ENCODE measurements around the gene HOXA9. TPM values are rescaled to one million over a fixed set of nuclear protein-coding genes. Genes with fewer than 3 reads are reported as not detected.

HOXA9 gene
- total and polyA plus RNA-seq, 2 of the 8 experiments (the other 6 are each of a cell fraction or from before 2014, with no cell fraction given), result not detected

DNA sequence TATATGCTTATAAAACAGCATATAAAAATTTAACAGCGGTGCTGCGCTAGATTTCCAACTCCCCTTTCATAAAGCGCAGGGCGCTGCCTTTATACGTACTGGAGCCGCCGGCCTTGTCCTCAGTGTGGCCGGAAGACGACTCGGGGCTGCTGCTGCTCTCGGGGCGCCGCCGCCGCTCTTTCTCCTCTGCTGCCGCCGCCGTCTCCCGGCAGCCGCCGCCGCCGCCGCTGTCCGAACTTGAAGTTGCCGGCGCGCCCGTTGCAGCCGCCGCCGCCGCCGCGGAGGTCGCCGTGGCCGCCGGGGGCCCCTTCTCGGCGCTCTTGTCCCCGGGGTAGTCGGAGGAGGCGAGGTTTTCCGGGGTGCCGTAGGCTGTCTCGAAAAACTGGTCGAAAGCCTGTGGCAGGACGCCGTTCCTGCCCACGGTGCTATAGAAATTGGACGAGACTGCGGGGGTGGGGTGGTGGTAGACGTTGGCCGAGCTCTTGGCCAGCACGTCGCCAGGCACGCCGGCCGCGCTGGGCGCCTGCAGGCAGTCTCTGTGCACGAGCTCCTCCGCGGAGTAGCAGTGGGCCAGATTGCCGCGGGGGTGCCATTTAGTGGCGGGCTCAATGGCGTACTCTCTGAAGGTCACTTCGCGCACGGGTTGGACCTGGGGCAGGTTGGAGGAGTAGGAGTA is 19.1 kb upstream of the HOXA9 start:
- Histone ChIP-seq H3K36me3 (ENCODE audit: control insufficient read depth in 2 of 4, insufficient read depth in 4 of 4, low read length in 3 of 4) (peaks cover 0 to 5% (median 0%) of the 10 kb centered on the region in 4 experiments; a peak in 1 of 8 replicates), H4K20me1 (replicated peaks in 1 of 2; ENCODE audit: control insufficient read depth in 1 of 2, insufficient read depth in 2 of 2, low read length in 2 of 2) (peaks cover 40 to 51% of the 10 kb centered on the region in 2 experiments), H2BK12ac (ENCODE audit: low read depth, low read length) (no peak overlapping the region), H3K9me3 (ENCODE audit: insufficient read depth in 2 of 2, low read depth in 1 of 2, low read length in 1 of 2) (no peaks in the 10 kb centered on the region; a peak in 1 of 4 replicates), H3K4ac (replicated peaks; ENCODE audit: insufficient read length, low read depth, low read length) (no peak overlapping the region), H4K91ac (replicated peaks; ENCODE audit: insufficient read length, low read length) (no peak overlapping the region), H3K4me2 (ENCODE audit: insufficient read depth in 1 of 2, low read depth in 2 of 2, low read length in 2 of 2) (peak overlapping the region; percentile 33; a peak in 3 of 4 replicates), H2BK15ac (ENCODE audit: low read length) (no peak overlapping the region), H2BK120ac (replicated peaks; ENCODE audit: low read depth, low read length) (no peak overlapping the region), H3K4me3 (ENCODE audit: extremely low read depth in 1 of 4, insufficient read depth in 2 of 4, low read depth in 3 of 4, low read length in 4 of 4) (peak overlapping the region in 1 of 4 experiments; percentile 27; a peak in 2 of 8 replicates), H2AFZ (ENCODE audit: low read length) (no peak overlapping the region), H2AK5ac (ENCODE audit: low read depth, low read length) (no peak overlapping the region), H3K23ac (ENCODE audit: insufficient read length) (no peak overlapping the region), H3K79me1 (ENCODE audit: low read depth, low read length) (no peaks in the 10 kb centered on the region), H4K8ac (ENCODE audit: extremely low read depth, insufficient read depth, low read length) (no peak overlapping the region), H3K27me3 (replicated peaks in 1 of 4; ENCODE audit: control insufficient read depth in 3 of 4, extremely low read depth in 1 of 4, insufficient read depth in 3 of 4, low read length in 3 of 4) (peaks cover 97 to 100% (median 99%) of the 10 kb centered on the region in 4 experiments), H3K9ac (replicated peaks in 1 of 4; ENCODE audit: extremely low read depth in 1 of 4, low read depth in 3 of 4, low read length in 3 of 4) (no peak overlapping the region), H3K23me2 (ENCODE audit: low read depth, low read length) (no peaks in the 10 kb centered on the region), H2BK5ac (ENCODE audit: low read depth, low read length) (no peak overlapping the region), H4K5ac (ENCODE audit: insufficient read length, low read depth, low read length) (no peak overlapping the region), H3K79me2 (ENCODE audit: control insufficient read depth in 1 of 2, insufficient read depth in 2 of 2, low read length in 2 of 2) (no peaks in the 10 kb centered on the region), H3K14ac (ENCODE audit: insufficient read length) (no peak overlapping the region), H3K27ac (ENCODE audit: low read depth, low read length) (no peak overlapping the region), H3K4me1 (replicated peaks in 1 of 4; ENCODE audit: control insufficient read depth in 3 of 4, insufficient read depth in 4 of 4, low read length in 3 of 4) (peaks cover 0 to 27% (median 16%) of the 10 kb centered on the region in 4 experiments; a peak in 6 of 7 replicates), H3K56ac (replicated peaks; ENCODE audit: insufficient read length, low read depth, low read length) (no peak overlapping the region), H2BK20ac (ENCODE audit: low read length) (no peak overlapping the region), H3K18ac (ENCODE audit: extremely low read depth, low read length) (no peak overlapping the region)
- ChIA-PET CTCF (ENCODE audit: partially characterized antibody) (interaction anchor here (1.1 to 9.1 kb wide), 5 partner anchors 10 to 479 kb away, joined by 4 to 64 read pairs (median 6); partner anchors contain the start of genes HIBADH and HOXA10), POLR2A (ENCODE audit: partially characterized antibody) (interaction anchor here (1.2 kb wide), 1 partner anchor 63 kb away, joined by 3 read pairs; no protein-coding TSS in a partner anchor)
- FAIRE-seq (no peak), DNase-seq (ENCODE audit: low read depth in 1 of 2, low spot score in 2 of 2) (peak in 1 of 2 experiments; percentile 57)
- peak; percentile 85 for TF ChIP-seq EZH2 (IDR thresholded peaks at IDR 0.05; ENCODE audit: low read depth, low read length, severe bottlenecking)
- TF ChIP-seq CREB1 (IDR thresholded peaks at IDR 0.05), result peak; percentile 69
- peak; percentile 84 for TF ChIP-seq RNF2 (IDR thresholded peaks at IDR 0.05; ENCODE audit: borderline replicate concordance, low read depth, low read length, missing control alignments, poor library complexity, severe bottlenecking)
- TF ChIP-seq KDM1A (IDR thresholded peaks at IDR 0.05; ENCODE audit: borderline replicate concordance, low read length), result no peak
- peak; percentile 75 for TF ChIP-seq SUZ12 (IDR thresholded peaks at IDR 0.05; ENCODE audit: low read length)
- WGBS, 2 experiments (ENCODE audit: extremely low coverage in 1 of 2, insufficient coverage in 1 of 2, insufficient read length in 1 of 2, insufficient replicate concordance in 2 of 2, low coverage in 1 of 2, low lambda C conversion rate in 2 of 2, missing lambda C conversion rate in 1 of 2), result 6% methylated on average over 67 of the region's 72 CpGs; no CpG with 5 or more reads in 1 of the 2 experiments

Measured in H1 (cell line).